Lower lobe of right lung (tissue), 2 donors: ENCODE data around the gene SIN3B. TPM values are rescaled to one million over a fixed set of nuclear protein-coding genes. Genes with fewer than 3 reads are reported as not detected.
"Not testable (repeated sequence)": the region's sequence is repeated elsewhere in the genome, so short reads cannot be mapped to it uniquely, and the experiment has no call there.

Experiments used
- ATAC-seq, 2 donors: fragments of 200-7000 bp; cut with Tn5 transposase; one replicate each; pipeline ENCODE4 v1.9.1; 2020 to 2022; ENCODE audit warnings: mild to moderate bottlenecking in 2 of 2, moderate library complexity in 2 of 2
- DNase-seq: peaks from one replicate; pipeline ENCODE4 v3.0.0-alpha.2; 2020
- H3K27ac ChIP-seq: fragments of 200-600 bp; one replicate; pipeline ENCODE4 v1.8.0; 2022
- H3K27me3 ChIP-seq: fragments of 200-600 bp; one replicate; pipeline ENCODE4 v1.8.0; 2022; ENCODE audit warnings: low read depth
- H3K36me3 ChIP-seq: fragments of 200-600 bp; one replicate; pipeline ENCODE4 v1.8.0; 2022; ENCODE audit warnings: mild to moderate bottlenecking
- H3K4me1 ChIP-seq: fragments of 200-600 bp; one replicate; pipeline ENCODE4 v1.8.0; 2022
- H3K4me3 ChIP-seq: fragments of 200-600 bp; one replicate; pipeline ENCODE4 v1.8.0; 2022; ENCODE audit warnings: mild to moderate bottlenecking
- H3K9me3 ChIP-seq: fragments of 200-600 bp; one replicate; pipeline ENCODE4 v1.8.0; 2022
- CTCF ChIP-seq: fragments of 200-600 bp; IDR thresholded peaks from one replicate; pipeline ENCODE4 v1.8.0; 2022; ENCODE audit warnings: antibody characterized with exemption, mild to moderate bottlenecking
- intact Hi-C: fragments of 100-400 bp; cut with DNase I; formaldehyde crosslinking; loops from one replicate; pipeline ENCODE4 v1.11.0; 2022
- total RNA-seq: library from RNA; stranded (reverse); fragmentation: NEBNext Ultra II Directional; extraction: Animal tissue kit (Norgen Biotek cat#: 25700); gene quantifications from one replicate; pipeline ENCODE4 v1.2.1, GENCODE V29; 2021
- donor health status: DM: no; HTN: yes; CAD: no; lungs with severe emphysema.

The SIN3B gene
- total RNA-seq, 1 donor from 2014 or later: 56.6 TPM

GRCh38 chr19:16869331-16869972 lies 40.3 kb downstream of the SIN3B start:
- Histone ChIP-seq H3K4me1 (peaks cover 25% of the 10 kb centered on the region), H3K4me3 (no peak overlapping the region), H3K9me3 (no peaks in the 10 kb centered on the region), H3K27me3 (no peaks in the 10 kb centered on the region), H3K27ac (no peak overlapping the region), H3K36me3 (peaks cover 94% of the 10 kb centered on the region)
- intact Hi-C loops: no loop called here
- no peak for TF ChIP-seq CTCF
- ATAC-seq (no peak), DNase-seq (no peak)

- Histone ChIP-seq H3K4me3 (no peak overlapping the region), H3K27me3 (no peaks in the 10 kb centered on the region), H3K9me3 (no peaks in the 10 kb centered on the region), H3K4me1 (peaks cover 35% of the 10 kb centered on the region), H3K36me3 (peaks cover 81% of the 10 kb centered on the region), H3K27ac (peak overlapping the region; percentile 70)
- peak; percentile 15 to 31 for ATAC-seq
- intact Hi-C loops: no loop called here
- no peak for DNase-seq
- TF ChIP-seq CTCF: no peak
Observed at GRCh38 chr19:16871871-16872270, 42.7 kb downstream of the SIN3B start.

GRCh38 chr19:16872728-16873127 lies 43.5 kb downstream of the SIN3B start:
- Histone ChIP-seq H3K9me3 (no peaks in the 10 kb centered on the region), H3K4me1 (peaks cover 43% of the 10 kb centered on the region), H3K36me3 (peaks cover 81% of the 10 kb centered on the region), H3K4me3 (no peak overlapping the region), H3K27me3 (no peaks in the 10 kb centered on the region), H3K27ac (peak overlapping the region; percentile 65)
- no peak for TF ChIP-seq CTCF
- DNase-seq (no peak), ATAC-seq (no peak)
- intact Hi-C loops: no loop called here

GRCh38 chr19:16873594-16873993 lies 44.4 kb downstream of the SIN3B start:
- ATAC-seq (no peak), DNase-seq (no peak)
- no peak overlapping the region for H3K4me3 ChIP-seq
- peaks cover 45% of the 10 kb centered on the region for H3K4me1 ChIP-seq
- peaks cover 81% of the 10 kb centered on the region for H3K36me3 ChIP-seq
- H3K27me3 ChIP-seq: no peaks in the 10 kb centered on the region
- no peaks in the 10 kb centered on the region for H3K9me3 ChIP-seq
- TF ChIP-seq CTCF: no peak
- intact Hi-C loops: no loop called here
- H3K27ac ChIP-seq: peak overlapping the region; percentile 65

GRCh38 chr19:16874250-16874977 lies 45.2 kb downstream of the SIN3B start:
- no peak for ATAC-seq
- Histone ChIP-seq H3K9me3 (no peaks in the 10 kb centered on the region), H3K4me1 (peaks cover 50% of the 10 kb centered on the region), H3K4me3 (no peak overlapping the region), H3K27me3 (no peaks in the 10 kb centered on the region), H3K27ac (peak overlapping the region; percentile 65), H3K36me3 (peaks cover 83% of the 10 kb centered on the region)
- no peak for DNase-seq
- intact Hi-C loops: no loop called here
- no peak for TF ChIP-seq CTCF

GRCh38 chr19:16874978-16875299 lies 45.7 kb downstream of the SIN3B start:
- DNase-seq, H3K27ac ChIP-seq, H3K4me3 ChIP-seq, ATAC-seq, intact Hi-C loops, H3K27me3 ChIP-seq, H3K9me3 ChIP-seq: not testable (repeated sequence)
- Histone ChIP-seq H3K4me1 (peaks cover 50% of the 10 kb centered on the region), H3K36me3 (peaks cover 83% of the 10 kb centered on the region)
